Activated CD8-positive, alpha-beta T cell treated with anti-CD3 and anti-CD28 coated beads for 36 hours (primary cell): ENCODE measurements around the gene ANKMY1. TPM values are rescaled to one million over a fixed set of nuclear protein-coding genes. Genes with fewer than 3 reads are reported as not detected.

Source experiments
- ATAC-seq: fragments of 200-7000 bp; cut with Tn5 transposase; one replicate; pipeline ENCODE4 v1.10.0; 2021; ENCODE audit warnings: mild to moderate bottlenecking, moderate library complexity
- CTCF ChIA-PET: fragments of 350-600 bp; sonication (Branson Sonifier 250); formaldehyde crosslinking; loops from one replicate; lab custom pipeline; 2021; ENCODE audit warnings: antibody characterized with exemption; lab: Charles Lee
- POLR2A ChIA-PET: fragments of 350-600 bp; sonication (Branson Sonifier 250); formaldehyde crosslinking; loops from one replicate; lab custom pipeline; 2021; ENCODE audit warnings: antibody characterized with exemption; lab: Charles Lee
- DNase-seq: peaks from one replicate; pipeline ENCODE4 v3.0.0-alpha.2; 2020
- H3K27ac Mint-ChIP-seq: one replicate; pipeline ENCODE4 v1.8.0; 2021; ENCODE audit warnings: mild to moderate bottlenecking, mixed read lengths
- H3K27me3 Mint-ChIP-seq: one replicate; pipeline ENCODE4 v1.8.0; 2021; ENCODE audit warnings: mixed read lengths
- H3K36me3 Mint-ChIP-seq: one replicate; pipeline ENCODE4 v1.8.0; 2021; ENCODE audit warnings: low read depth, mixed read lengths
- H3K4me1 Mint-ChIP-seq: one replicate; pipeline ENCODE4 v1.8.0; 2021; ENCODE audit warnings: low read depth, mixed read lengths
- H3K4me3 Mint-ChIP-seq: one replicate; pipeline ENCODE4 v1.8.0; 2021; ENCODE audit warnings: mild to moderate bottlenecking, moderate library complexity, mixed read lengths
- H3K9me3 Mint-ChIP-seq: one replicate; pipeline ENCODE4 v1.8.0; 2021; ENCODE audit warnings: mixed read lengths
- intact Hi-C: fragments of 100-400 bp; cut with micrococcal nuclease; formaldehyde crosslinking; loops from one replicate; pipeline ENCODE4 v1.10.0; 2022
- total RNA-seq, 2 experiments: library from RNA; stranded (reverse); gene quantifications; one replicate each; pipeline ENCODE4 v1.2.3, GENCODE V29; 2021
- TF ChIP-seq, protein P1 (sequence below): fragments of 200-600 bp; IDR thresholded peaks from one replicate; pipeline ENCODE4 v1.8.0; 2022; ENCODE audit warnings: antibody characterized with exemption, mild to moderate bottlenecking

The ANKMY1 gene
- total RNA-seq, 2 experiments from 2014 or later = 14.5 to 18.6 TPM

DNA sequence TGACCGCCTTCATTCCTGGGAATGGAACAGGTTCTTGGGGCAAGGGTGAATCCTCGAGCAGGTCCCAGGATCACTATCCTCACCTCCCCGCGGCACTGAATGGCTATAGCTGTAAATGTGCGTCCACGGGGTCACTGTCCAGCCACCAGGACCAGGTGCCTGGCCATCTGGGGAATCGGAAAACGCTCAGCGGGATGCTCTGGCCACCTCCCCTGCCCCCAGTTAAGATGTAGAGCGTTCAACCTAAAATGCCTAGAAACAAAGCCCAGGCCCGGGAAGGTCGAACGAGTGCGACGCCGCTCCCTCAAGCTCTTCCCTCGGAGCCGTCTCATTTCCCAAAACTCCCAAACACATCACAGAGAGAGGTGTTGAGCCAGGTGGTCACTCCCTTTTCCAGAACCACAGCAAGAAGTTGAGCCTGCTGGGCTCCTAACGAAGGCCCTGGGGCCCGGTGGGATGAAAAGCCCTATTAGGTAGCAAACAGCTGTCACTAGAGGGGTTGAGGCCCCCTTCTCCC lies 28.0 kb upstream of the ANKMY1 start:
- H3K9me3 Mint-ChIP-seq = no peaks in the 10 kb centered on the region
- no peaks in the 10 kb centered on the region for H3K27me3 Mint-ChIP-seq
- H3K4me3 Mint-ChIP-seq = peak overlapping the region; percentile 95
- CTCF ChIA-PET = interaction anchor here (1.0 to 5.3 kb wide), 10 partner anchors 16 to 327 kb away, joined by 3 to 50 read pairs (median 13); no protein-coding TSS in a partner anchor
- TF ChIP-seq, protein P1, sequence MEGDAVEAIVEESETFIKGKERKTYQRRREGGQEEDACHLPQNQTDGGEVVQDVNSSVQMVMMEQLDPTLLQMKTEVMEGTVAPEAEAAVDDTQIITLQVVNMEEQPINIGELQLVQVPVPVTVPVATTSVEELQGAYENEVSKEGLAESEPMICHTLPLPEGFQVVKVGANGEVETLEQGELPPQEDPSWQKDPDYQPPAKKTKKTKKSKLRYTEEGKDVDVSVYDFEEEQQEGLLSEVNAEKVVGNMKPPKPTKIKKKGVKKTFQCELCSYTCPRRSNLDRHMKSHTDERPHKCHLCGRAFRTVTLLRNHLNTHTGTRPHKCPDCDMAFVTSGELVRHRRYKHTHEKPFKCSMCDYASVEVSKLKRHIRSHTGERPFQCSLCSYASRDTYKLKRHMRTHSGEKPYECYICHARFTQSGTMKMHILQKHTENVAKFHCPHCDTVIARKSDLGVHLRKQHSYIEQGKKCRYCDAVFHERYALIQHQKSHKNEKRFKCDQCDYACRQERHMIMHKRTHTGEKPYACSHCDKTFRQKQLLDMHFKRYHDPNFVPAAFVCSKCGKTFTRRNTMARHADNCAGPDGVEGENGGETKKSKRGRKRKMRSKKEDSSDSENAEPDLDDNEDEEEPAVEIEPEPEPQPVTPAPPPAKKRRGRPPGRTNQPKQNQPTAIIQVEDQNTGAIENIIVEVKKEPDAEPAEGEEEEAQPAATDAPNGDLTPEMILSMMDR = no peak
- POLR2A ChIA-PET = interaction anchor here (0.7 to 8.2 kb wide), 9 partner anchors 10 to 130 kb away, joined by 3 to 118 read pairs (median 4); partner anchors contain the start of genes ANKMY1, DUSP28 and RNPEPL1
- H3K36me3 Mint-ChIP-seq = peaks cover 11% of the 10 kb centered on the region
- DNase-seq = no peak
- no peak for ATAC-seq
- intact Hi-C loops = no loop called here
- peak overlapping the region; percentile 92 for H3K27ac Mint-ChIP-seq
- peaks cover 36% of the 10 kb centered on the region for H3K4me1 Mint-ChIP-seq

DNA sequence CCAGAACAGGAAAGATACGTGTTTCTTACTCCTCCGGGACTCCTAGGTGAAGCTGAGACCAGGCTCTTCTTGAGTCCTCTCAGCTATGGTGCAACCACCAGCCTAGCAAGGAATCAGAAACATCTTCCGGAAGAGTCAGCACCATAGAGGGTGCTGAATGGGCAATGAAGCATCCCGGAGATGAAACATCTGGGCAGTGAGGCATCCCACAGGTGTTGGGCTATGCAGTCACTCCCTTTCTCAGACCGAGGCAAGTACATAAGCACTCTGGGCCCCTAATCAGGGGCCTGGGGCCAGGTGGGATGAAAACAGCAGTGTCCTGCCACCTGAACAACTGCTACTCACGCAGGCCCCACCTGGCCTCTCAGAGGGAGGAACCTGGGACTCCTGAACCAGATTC lies 27.3 kb upstream of the ANKMY1 start:
- Mint-ChIP-seq H3K4me3 (peak overlapping the region; percentile 95), H3K9me3 (no peaks in the 10 kb centered on the region), H3K4me1 (peaks cover 42% of the 10 kb centered on the region), H3K27me3 (no peaks in the 10 kb centered on the region), H3K27ac (peak overlapping the region; percentile 60), H3K36me3 (peaks cover 14% of the 10 kb centered on the region)
- CTCF ChIA-PET = interaction anchor here (2.0 to 5.3 kb wide), 6 partner anchors 16 to 70 kb away, joined by 7 to 50 read pairs (median 22); no protein-coding TSS in a partner anchor
- TF ChIP-seq, protein P1 = no peak
- intact Hi-C loops = no loop called here
- no peak for DNase-seq
- no peak for ATAC-seq
- POLR2A ChIA-PET = interaction anchor here (1.1 to 8.2 kb wide), 4 partner anchors 12 to 131 kb away, joined by 3 to 118 read pairs (median 14); partner anchors contain the start of genes ANKMY1, DUSP28 and RNPEPL1

DNA sequence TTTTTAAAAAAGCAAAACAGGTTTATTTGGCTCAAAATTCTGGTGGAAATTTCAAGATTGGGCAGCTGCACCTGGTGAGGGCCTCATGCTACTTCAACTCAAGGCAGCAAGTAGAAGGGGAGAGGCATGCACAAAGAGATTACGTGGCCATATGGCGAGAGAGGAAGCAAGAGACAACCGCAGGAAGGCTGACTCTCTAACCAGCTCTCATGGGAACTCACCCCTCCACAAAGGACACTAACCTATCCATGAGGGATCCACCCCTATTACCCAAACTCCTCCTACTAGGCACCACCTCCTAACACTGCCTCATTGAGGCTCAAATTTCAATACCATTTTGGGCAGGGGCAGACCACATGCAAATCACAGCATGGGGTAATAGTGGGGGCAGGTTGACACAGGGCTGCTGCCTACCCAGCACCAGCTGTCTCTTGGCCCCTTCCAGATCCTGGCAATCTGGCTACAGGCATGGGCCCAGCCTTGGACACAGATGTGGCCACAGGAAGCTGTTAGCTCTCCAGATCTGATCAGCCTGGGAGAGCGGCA lies 26.8 kb upstream of the ANKMY1 start:
- H3K4me1 Mint-ChIP-seq = peaks cover 47% of the 10 kb centered on the region
- intact Hi-C loops = no loop called here
- peak overlapping the region; percentile 60 for H3K27ac Mint-ChIP-seq
- DNase-seq (peak; percentile 17), ATAC-seq (no peak)
- ChIA-PET CTCF (interaction anchor here (3.4 to 5.3 kb wide), 5 partner anchors 15 to 70 kb away, joined by 18 to 50 read pairs (median 22); no protein-coding TSS in a partner anchor), POLR2A (interaction anchor here (8.2 kb wide), 1 partner anchor 21 kb away, joined by 118 read pairs; the partner anchor contains the start of genes ANKMY1, DUSP28 and RNPEPL1)
- H3K9me3 Mint-ChIP-seq = no peaks in the 10 kb centered on the region
- H3K36me3 Mint-ChIP-seq = peaks cover 19% of the 10 kb centered on the region
- no peaks in the 10 kb centered on the region for H3K27me3 Mint-ChIP-seq
- peak overlapping the region; percentile 95 for H3K4me3 Mint-ChIP-seq
- TF ChIP-seq, protein P1 = no peak

DNA sequence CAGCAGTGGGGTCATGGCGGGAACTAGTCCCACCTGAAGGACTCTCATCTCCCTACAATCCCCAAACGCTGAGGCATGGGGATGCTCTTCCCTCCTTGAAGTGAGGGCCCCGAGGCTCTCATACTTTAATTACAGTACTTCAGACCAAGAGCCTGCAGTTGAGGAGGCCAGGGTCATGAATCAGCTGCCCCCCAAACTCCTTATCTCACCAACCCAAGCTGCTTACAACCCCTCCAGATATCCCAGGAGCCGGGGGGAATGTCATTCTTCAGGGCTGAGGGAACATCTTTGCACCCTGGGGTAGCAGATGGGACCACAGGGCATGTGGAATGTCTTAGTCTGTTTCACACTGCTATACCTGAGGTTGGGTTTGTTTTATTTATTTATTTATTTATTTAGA lies 26.0 kb upstream of the ANKMY1 start:
- POLR2A ChIA-PET = interaction anchor here (8.2 kb wide), 1 partner anchor 20 kb away, joined by 118 read pairs; the partner anchor contains the start of genes ANKMY1, DUSP28 and RNPEPL1
- Mint-ChIP-seq H3K27me3 (no peaks in the 10 kb centered on the region), H3K36me3 (peaks cover 19% of the 10 kb centered on the region), H3K4me1 (peaks cover 51% of the 10 kb centered on the region), H3K9me3 (no peaks in the 10 kb centered on the region), H3K27ac (no peak overlapping the region), H3K4me3 (no peak overlapping the region)
- intact Hi-C loops = no loop called here
- ATAC-seq = no peak
- CTCF ChIA-PET = interaction anchor here (5.3 kb wide), 1 partner anchor 18 kb away, joined by 50 read pairs; no protein-coding TSS in a partner anchor
- TF ChIP-seq, protein P1 = no peak
- DNase-seq = no peak

DNA sequence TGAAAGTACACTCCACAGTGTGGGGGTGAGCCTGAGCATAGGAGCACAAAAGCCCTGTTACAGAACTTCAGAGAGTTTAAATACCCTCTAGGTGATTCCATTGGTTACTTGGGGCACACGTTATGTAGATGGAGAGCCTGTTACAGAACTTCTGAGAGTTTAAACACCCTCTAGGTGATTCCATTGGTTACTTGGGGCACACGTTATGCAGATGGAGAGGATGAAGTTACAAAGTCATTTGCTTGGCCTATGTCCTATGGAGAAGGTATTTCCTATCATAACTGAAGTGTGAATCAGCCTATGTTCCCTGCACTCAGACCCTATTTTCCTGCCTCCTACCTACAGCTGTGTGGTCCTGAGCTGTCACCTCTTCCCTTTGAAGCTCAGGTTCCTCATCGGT lies 25.0 kb upstream of the ANKMY1 start:
- DNase-seq (no peak), ATAC-seq (no peak)
- POLR2A ChIA-PET = interaction anchor here (8.2 kb wide), 1 partner anchor 19 kb away, joined by 118 read pairs; the partner anchor contains the start of genes ANKMY1, DUSP28 and RNPEPL1
- Mint-ChIP-seq H3K36me3 (peaks cover 19% of the 10 kb centered on the region), H3K27me3 (no peaks in the 10 kb centered on the region), H3K9me3 (no peaks in the 10 kb centered on the region), H3K4me3 (no peak overlapping the region), H3K4me1 (peaks cover 43% of the 10 kb centered on the region), H3K27ac (no peak overlapping the region)
- TF ChIP-seq, protein P1 = no peak
- intact Hi-C loops = no loop called here
- CTCF ChIA-PET = interaction anchor here (5.3 kb wide), 1 partner anchor 17 kb away, joined by 50 read pairs; no protein-coding TSS in a partner anchor
